ENCODE measurements around the gene SIRT6. TPM values are rescaled to one million over a fixed set of nuclear protein-coding genes. Genes with fewer than 3 reads are reported as not detected.

Gene SIRT6
- total and polyA plus RNA-seq, 2 donors (not counting 1 experiment from before 2014, with no cell fraction given) = 27.8 to 82.2 TPM

DNA sequence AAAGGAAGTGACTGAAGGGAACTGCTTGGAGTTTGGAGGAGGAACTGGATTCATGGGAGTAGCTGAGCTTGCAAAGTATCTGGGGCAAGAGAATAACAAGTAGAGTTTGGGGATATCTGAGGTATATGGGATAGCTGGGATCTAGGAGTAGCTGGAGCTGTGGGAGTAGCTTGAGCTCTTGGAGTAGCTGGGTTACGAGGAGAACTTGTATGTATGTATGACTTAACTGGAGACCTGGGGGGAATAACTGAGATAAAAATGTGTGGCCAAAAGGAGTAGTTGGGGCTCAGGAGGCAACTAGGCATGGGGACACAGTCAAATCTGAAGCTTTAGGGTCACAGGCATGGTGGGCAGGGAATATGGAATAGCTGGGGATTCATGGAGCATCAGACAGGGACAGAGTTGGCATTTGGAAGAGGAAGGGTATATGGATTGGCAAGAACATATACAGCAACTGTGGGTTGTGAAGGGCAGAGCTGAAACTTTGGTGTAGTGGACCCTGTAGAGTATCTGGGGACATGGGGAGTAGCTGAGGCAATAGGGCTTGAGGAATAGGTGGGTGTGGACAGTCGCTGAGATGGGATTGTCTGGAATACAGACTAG, 18.7 kb upstream of the SIRT6 start:
- Mint-ChIP-seq H3K9me3 (ENCODE audit: insufficient read depth) (no peaks in the 10 kb centered on the region), H3K4me1 (peaks cover 15% of the 10 kb centered on the region), H3K4me3 (no peak overlapping the region), H3K27ac (no peak overlapping the region), H3K27me3 (peaks cover 26% of the 10 kb centered on the region)
- peaks cover 10 to 15% of the 10 kb centered on the region in 2 donors for H3K4me1 ChIP-seq (ENCODE audit: control insufficient read depth in 2 of 2, insufficient read depth in 2 of 2, low read length in 2 of 2)
- intact Hi-C loops (cut with micrococcal nuclease) = no loop called here
- no peaks in the 10 kb centered on the region for H3K79me2 ChIP-seq (ENCODE audit: control insufficient read depth, insufficient read depth, low read length)
- ATAC-seq (ENCODE audit: low read depth) (no peak), DNase-seq (no peak)
- 80% methylated on average over 2 of the region's 2 CpGs for WGBS (ENCODE audit: insufficient coverage)
- H3K36me3 ChIP-seq (replicated peaks in 1 of 2; ENCODE audit: control extremely low read depth in 1 of 2, control insufficient read depth in 1 of 2, extremely low read depth in 1 of 2, insufficient read depth in 2 of 2, low read length in 1 of 2) = no peaks in the 10 kb centered on the region
- H3K27me3 ChIP-seq (replicated peaks in 1 of 4; ENCODE audit: control extremely low read depth in 1 of 4, control insufficient read depth in 3 of 4, insufficient read depth in 4 of 4, low read length in 3 of 4) = peaks cover 2 to 33% (median 18%) of the 10 kb centered on the region in 4 experiments
- CTCF ChIA-PET = interaction anchor here (0.5 to 3.4 kb wide), 8 partner anchors 9 to 216 kb away, joined by 3 to 21 read pairs (median 4); partner anchors contain the start of gene EEF2
- no peak overlapping the region for H3K27ac ChIP-seq (ENCODE audit: low read length in 2 of 2)
- H3K4me2 ChIP-seq (replicated peaks; ENCODE audit: low read depth, low read length, poor library complexity, severe bottlenecking) = no peak overlapping the region
- H4K20me1 ChIP-seq (ENCODE audit: control insufficient read depth, insufficient read depth, low read length, poor library complexity, severe bottlenecking) = no peaks in the 10 kb centered on the region
- no peak overlapping the region for H2AFZ ChIP-seq (ENCODE audit: insufficient read depth, low read depth, low read length, poor library complexity, severe bottlenecking)
- POLR2A ChIA-PET = interaction anchor here (0.5 to 1.8 kb wide), 3 partner anchors 39 to 230 kb away, joined by 5 to 8 read pairs (median 6); partner anchors contain the start of gene DAPK3
- no peak overlapping the region for H3K9ac ChIP-seq (ENCODE audit: low read length)
- no peak overlapping the region for H3K4me3 ChIP-seq (ENCODE audit: control extremely low read depth in 1 of 5, extremely low read depth in 1 of 5, insufficient read depth in 1 of 5, low read depth in 2 of 5, low read length in 4 of 5)
- H3K9me3 ChIP-seq (ENCODE audit: control extremely low read depth in 1 of 3, control insufficient read depth in 2 of 3, insufficient read depth in 1 of 3, low read length in 2 of 3) = peaks cover 0 to 9% (median 0%) of the 10 kb centered on the region in 3 donors
- no peak for TF ChIP-seq EZH2 (IDR thresholded peaks at IDR 0.05; ENCODE audit: borderline replicate concordance, insufficient read depth, low read depth, low read length, poor library complexity, severe bottlenecking)
- TF ChIP-seq, protein P1, sequence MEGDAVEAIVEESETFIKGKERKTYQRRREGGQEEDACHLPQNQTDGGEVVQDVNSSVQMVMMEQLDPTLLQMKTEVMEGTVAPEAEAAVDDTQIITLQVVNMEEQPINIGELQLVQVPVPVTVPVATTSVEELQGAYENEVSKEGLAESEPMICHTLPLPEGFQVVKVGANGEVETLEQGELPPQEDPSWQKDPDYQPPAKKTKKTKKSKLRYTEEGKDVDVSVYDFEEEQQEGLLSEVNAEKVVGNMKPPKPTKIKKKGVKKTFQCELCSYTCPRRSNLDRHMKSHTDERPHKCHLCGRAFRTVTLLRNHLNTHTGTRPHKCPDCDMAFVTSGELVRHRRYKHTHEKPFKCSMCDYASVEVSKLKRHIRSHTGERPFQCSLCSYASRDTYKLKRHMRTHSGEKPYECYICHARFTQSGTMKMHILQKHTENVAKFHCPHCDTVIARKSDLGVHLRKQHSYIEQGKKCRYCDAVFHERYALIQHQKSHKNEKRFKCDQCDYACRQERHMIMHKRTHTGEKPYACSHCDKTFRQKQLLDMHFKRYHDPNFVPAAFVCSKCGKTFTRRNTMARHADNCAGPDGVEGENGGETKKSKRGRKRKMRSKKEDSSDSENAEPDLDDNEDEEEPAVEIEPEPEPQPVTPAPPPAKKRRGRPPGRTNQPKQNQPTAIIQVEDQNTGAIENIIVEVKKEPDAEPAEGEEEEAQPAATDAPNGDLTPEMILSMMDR (IDR thresholded peaks at IDR 0.05) = no peak

DNA sequence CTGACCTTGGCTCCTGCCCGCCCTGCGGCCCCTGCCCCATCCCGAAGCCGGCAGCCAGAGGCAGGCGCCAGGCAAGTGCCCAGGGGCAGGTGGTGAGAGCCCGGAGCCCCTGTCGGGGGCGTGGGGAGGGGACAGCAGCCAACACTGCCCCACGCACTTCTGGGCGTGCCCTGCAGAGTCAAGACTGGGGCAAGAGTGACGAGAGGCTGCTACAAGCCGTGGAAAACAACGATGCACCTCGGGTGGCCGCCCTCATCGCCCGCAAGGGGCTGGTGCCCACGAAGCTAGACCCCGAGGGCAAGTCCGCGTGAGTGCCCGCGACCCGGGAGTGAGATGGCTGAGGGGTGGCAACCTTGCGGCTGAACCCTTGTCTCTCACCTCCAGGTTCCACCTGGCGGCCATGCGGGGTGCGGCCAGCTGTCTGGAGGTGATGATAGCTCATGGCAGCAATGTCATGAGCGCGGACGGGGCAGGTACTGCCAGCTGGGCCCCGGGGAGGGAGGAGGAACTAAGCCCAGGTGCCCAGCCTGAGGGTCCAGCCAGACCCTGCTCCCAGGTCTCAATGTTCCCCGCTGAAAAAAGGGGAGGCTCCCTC, 17.4 kb upstream of the SIRT6 start:
- intact Hi-C loops (cut with micrococcal nuclease) = no loop called here
- Histone ChIP-seq H3K9ac (ENCODE audit: low read length) (no peak overlapping the region), H3K4me1 (ENCODE audit: control insufficient read depth in 2 of 2, insufficient read depth in 2 of 2, low read length in 2 of 2) (peaks cover 10 to 15% of the 10 kb centered on the region in 2 donors), H2AFZ (ENCODE audit: insufficient read depth, low read depth, low read length, poor library complexity, severe bottlenecking) (no peak overlapping the region), H4K20me1 (ENCODE audit: control insufficient read depth, insufficient read depth, low read length, poor library complexity, severe bottlenecking) (no peaks in the 10 kb centered on the region), H3K9me3 (ENCODE audit: control extremely low read depth in 1 of 3, control insufficient read depth in 2 of 3, insufficient read depth in 1 of 3, low read length in 2 of 3) (peaks cover 0 to 9% (median 0%) of the 10 kb centered on the region in 3 donors), H3K4me2 (replicated peaks; ENCODE audit: low read depth, low read length, poor library complexity, severe bottlenecking) (no peak overlapping the region), H3K36me3 (replicated peaks in 1 of 2; ENCODE audit: control extremely low read depth in 1 of 2, control insufficient read depth in 1 of 2, extremely low read depth in 1 of 2, insufficient read depth in 2 of 2, low read length in 1 of 2) (no peaks in the 10 kb centered on the region), H3K27ac (ENCODE audit: low read length in 2 of 2) (no peak overlapping the region), H3K4me3 (ENCODE audit: control extremely low read depth in 1 of 5, extremely low read depth in 1 of 5, insufficient read depth in 1 of 5, low read depth in 2 of 5, low read length in 4 of 5) (no peak overlapping the region), H3K27me3 (replicated peaks in 1 of 4; ENCODE audit: control extremely low read depth in 1 of 4, control insufficient read depth in 3 of 4, insufficient read depth in 4 of 4, low read length in 3 of 4) (peaks cover 2 to 42% (median 20%) of the 10 kb centered on the region in 4 experiments), H3K79me2 (ENCODE audit: control insufficient read depth, insufficient read depth, low read length) (no peaks in the 10 kb centered on the region)
- WGBS (ENCODE audit: insufficient coverage) = 85% methylated on average over 33 of the region's 33 CpGs
- ChIA-PET CTCF (interaction anchor here (3.2 kb wide), 1 partner anchor 215 kb away, joined by 21 read pairs; the partner anchor contains the start of gene EEF2), POLR2A (no interaction called here)
- DNase-seq = no peak
- no peak for ATAC-seq (ENCODE audit: low read depth)
- Mint-ChIP-seq H3K27me3 (peaks cover 30% of the 10 kb centered on the region), H3K9me3 (ENCODE audit: insufficient read depth) (no peaks in the 10 kb centered on the region), H3K4me1 (peaks cover 15% of the 10 kb centered on the region), H3K27ac (no peak overlapping the region), H3K4me3 (no peak overlapping the region)
- TF ChIP-seq EZH2 (IDR thresholded peaks at IDR 0.05; ENCODE audit: borderline replicate concordance, insufficient read depth, low read depth, low read length, poor library complexity, severe bottlenecking) = no peak
- TF ChIP-seq, protein P1 (IDR thresholded peaks at IDR 0.05) = no peak
